HAP-1 (cell line): ENCODE data around the gene RPN1.
"Not testable (repeated sequence)": the region's sequence is repeated elsewhere in the genome, so short reads cannot be mapped to it uniquely, and the experiment has no call there.

Experiments
- DNase-seq, 2 experiments: peaks; one replicate each; pipeline ENCODE4 v3.0.0-alpha.2; 2016 to 2020; ENCODE audit warnings: low spot score in 2 of 2
- H3K27me3 ChIP-seq: fragments of 250-450 bp; sonication (Bioruptor Pico); 2 replicates; pipeline ENCODE4 v1.5.1; 2020; ENCODE audit warnings: low read depth, mild to moderate bottlenecking, moderate library complexity
- H3K36me3 ChIP-seq: fragments of 250-450 bp; sonication (Bioruptor Pico); replicated peaks from 2 replicates; pipeline ENCODE4 v1.5.1; 2020; ENCODE audit warnings: mild to moderate bottlenecking
- H3K4me1 ChIP-seq: fragments of 250-450 bp; sonication (Bioruptor Pico); 2 replicates; pipeline ENCODE4 v1.5.1; 2020; ENCODE audit warnings: mild to moderate bottlenecking
- H3K4me3 ChIP-seq: fragments of 250-450 bp; sonication (Bioruptor Pico); 2 replicates; pipeline ENCODE4 v1.5.1; 2020; ENCODE audit warnings: mild to moderate bottlenecking, moderate library complexity
- H3K9me3 ChIP-seq: fragments of 250-450 bp; sonication (Bioruptor Pico); 2 replicates; pipeline ENCODE4 v1.5.1; 2020; ENCODE audit warnings: mild to moderate bottlenecking, moderate library complexity
- in situ Hi-C: fragments of 300-500 bp; cut with MboI; formaldehyde crosslinking; loops from 3 replicates; pipeline ENCODE4 v1.14.3; 2020; ENCODE audit warnings: low sequenced_read_pairs, inconsistent platforms, mixed read lengths

The RPN1 gene

GRCh38 chr3:128591738-128592426 lies 58.7 kb downstream of the RPN1 start:
- Histone ChIP-seq H3K4me1 (peaks cover 23% of the 10 kb centered on the region), H3K27me3 (no peaks in the 10 kb centered on the region), H3K9me3 (no peaks in the 10 kb centered on the region), H3K36me3 (no peaks in the 10 kb centered on the region), H3K4me3 (no peak overlapping the region)
- DNase-seq = no peak
- in situ Hi-C loops = no loop called here

DNA sequence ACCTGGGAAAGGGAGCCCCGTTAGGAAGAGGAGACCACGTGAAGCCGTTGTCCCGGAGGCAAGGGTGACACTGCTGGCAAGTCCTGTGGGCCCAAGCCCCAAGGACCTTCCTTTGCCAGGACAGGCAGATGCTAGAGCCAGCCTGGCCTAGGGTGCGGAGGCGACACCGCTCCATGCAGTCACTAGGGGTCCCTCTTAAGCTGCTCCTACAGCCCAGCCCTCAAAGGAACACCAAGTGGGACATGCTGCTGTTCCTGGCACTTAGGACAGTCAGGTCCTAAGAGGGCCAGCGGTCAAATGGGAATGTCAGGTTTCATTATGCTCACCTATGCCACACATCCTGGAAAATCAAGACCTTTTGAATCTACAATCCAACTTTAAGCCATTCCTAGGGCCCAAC lies 59.7 kb downstream of the RPN1 start:
- DNase-seq = peak in 1 of 2 experiments; percentile 58
- no peaks in the 10 kb centered on the region for H3K9me3 ChIP-seq

GRCh38 chr3:128589985-128590384 lies 60.6 kb downstream of the RPN1 start:
- H3K9me3 ChIP-seq, H3K27me3 ChIP-seq, H3K36me3 ChIP-seq, in situ Hi-C loops, H3K4me3 ChIP-seq, DNase-seq: not testable (repeated sequence)
- H3K4me1 ChIP-seq = peaks cover 23% of the 10 kb centered on the region

More for the DNA sequence above, 59.7 kb downstream of the RPN1 start:
- Histone ChIP-seq H3K36me3 (no peaks in the 10 kb centered on the region), H3K4me1 (peaks cover 23% of the 10 kb centered on the region), H3K4me3 (no peak overlapping the region), H3K27me3 (no peaks in the 10 kb centered on the region)
- in situ Hi-C loops = no loop called here

DNA sequence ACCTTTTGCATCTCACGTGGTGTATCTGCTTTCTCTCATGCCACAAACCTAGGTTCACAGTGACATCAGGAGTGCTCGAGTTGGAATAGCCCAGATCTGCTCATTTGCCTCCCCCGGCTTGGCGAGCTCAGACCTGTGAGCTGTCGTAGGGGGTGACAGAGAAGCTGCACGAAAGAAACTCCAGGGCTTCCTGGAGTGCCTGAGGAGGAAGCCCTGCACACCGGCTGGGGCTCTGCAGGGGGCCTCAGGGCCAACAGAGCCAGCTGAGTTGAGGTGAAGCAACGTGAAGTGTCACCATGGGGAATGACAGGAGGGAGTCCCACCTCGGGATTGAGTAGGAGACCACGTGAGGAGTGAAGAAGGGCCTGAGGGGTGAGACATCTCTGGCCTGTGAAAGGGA lies 62.5 kb downstream of the RPN1 start:
- Histone ChIP-seq H3K27me3 (no peaks in the 10 kb centered on the region), H3K36me3 (no peaks in the 10 kb centered on the region), H3K9me3 (no peaks in the 10 kb centered on the region), H3K4me3 (no peak overlapping the region), H3K4me1 (peaks cover 14% of the 10 kb centered on the region)
- in situ Hi-C loops = no loop called here
- no peak for DNase-seq

DNA sequence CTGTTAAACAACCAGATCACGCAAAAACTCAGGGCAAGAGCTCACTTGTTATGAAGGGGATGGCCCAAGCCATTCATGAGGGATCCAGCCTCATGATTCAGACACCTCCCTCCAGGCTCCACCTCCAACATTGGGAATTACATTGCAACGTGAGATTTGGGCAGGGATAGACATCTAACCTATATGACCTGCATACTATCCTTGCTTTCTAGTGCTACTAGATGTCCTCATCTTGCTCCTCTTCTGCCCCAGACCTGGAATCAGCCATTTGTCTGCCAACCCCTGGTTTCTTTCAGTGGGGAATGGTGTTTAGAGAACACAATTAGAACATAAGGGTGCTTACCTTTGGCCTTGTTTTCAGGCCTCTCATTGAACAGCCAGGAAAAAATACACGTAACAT lies 63.2 kb downstream of the RPN1 start:
- in situ Hi-C loops = no loop called here
- H3K4me1 ChIP-seq = peaks cover 7% of the 10 kb centered on the region
- H3K36me3 ChIP-seq = no peaks in the 10 kb centered on the region
- no peaks in the 10 kb centered on the region for H3K9me3 ChIP-seq
- no peaks in the 10 kb centered on the region for H3K27me3 ChIP-seq
- H3K4me3 ChIP-seq = no peak overlapping the region
- no peak for DNase-seq

- DNase-seq, H3K4me1 ChIP-seq, H3K4me3 ChIP-seq, H3K27me3 ChIP-seq, in situ Hi-C loops, H3K9me3 ChIP-seq, H3K36me3 ChIP-seq: not testable (repeated sequence)
Observed at GRCh38 chr3:128586932-128587331, 63.7 kb downstream of the RPN1 start.

DNA sequence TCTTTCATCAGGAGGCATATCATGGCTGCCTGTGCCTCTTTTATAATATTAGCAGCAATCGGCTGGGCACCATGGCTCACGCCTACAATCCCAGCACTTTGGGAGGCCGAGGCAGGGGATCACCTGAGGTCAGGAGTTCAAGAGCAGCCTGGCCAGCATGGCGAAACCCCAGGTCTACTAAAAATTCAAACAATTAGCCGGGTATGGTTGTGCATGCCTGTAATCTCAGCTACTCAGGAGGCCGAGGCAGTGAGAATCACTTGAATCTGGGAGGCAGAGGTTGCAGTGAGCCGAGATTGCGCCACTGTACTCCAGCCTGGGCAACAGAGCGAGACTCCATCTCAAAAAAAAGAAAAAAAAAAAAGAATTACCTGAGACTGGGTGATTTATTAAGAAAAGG lies 64.2 kb downstream of the RPN1 start:
- H3K4me1 ChIP-seq, in situ Hi-C loops, H3K4me3 ChIP-seq, H3K27me3 ChIP-seq, DNase-seq, H3K36me3 ChIP-seq, H3K9me3 ChIP-seq: not testable (repeated sequence)

DNA sequence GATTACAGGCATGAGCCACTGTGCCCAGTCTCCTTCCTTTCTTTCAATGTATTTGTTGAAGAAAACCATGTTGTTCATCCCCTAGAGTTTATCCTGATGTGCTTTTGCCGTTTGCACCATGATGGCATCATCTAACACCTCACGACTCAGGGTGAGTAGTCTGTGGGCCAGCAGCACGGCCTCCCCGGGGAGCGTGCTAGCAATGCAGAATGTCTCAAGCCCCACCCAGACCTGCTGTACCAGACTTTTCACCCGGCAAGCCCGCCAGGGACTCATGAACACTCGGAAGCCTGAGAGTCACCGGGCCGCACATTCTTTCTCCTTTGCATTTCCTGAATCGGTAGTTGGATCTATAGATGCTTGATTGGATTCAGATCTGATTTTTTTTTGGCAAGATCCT lies 64.6 kb downstream of the RPN1 start:
- DNase-seq = no peak
- Histone ChIP-seq H3K27me3 (no peaks in the 10 kb centered on the region), H3K9me3 (no peaks in the 10 kb centered on the region), H3K36me3 (no peaks in the 10 kb centered on the region), H3K4me3 (no peak overlapping the region), H3K4me1 (no peaks in the 10 kb centered on the region)
- in situ Hi-C loops = no loop called here

DNA sequence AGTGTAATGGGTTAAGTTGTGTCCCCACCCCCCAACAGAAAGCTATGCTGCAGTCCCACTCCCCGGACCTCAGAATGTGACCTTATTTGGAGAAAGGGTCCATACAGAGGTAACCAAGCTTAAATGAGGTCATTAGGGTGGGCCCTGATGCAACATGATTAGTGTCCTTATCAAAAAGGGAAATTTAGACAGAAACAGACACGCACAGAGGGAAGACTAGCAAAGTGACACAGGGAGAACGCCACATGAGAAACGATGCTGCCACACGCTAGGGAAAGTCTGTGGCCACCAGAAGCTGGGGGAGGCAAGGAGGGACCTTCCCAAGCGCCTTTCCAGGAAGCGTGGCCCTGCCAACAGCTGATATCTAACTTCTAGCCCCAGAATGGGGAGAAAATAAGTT lies 65.4 kb downstream of the RPN1 start:
- Histone ChIP-seq H3K36me3 (no peaks in the 10 kb centered on the region), H3K4me1 (no peaks in the 10 kb centered on the region), H3K27me3 (no peaks in the 10 kb centered on the region), H3K9me3 (0 out of 2 replicates have a peak, but pooled peaks cover under 1% of the 10 kb centered on the region), H3K4me3 (no peak overlapping the region)
- DNase-seq = no peak
- in situ Hi-C loops = no loop called here

DNA sequence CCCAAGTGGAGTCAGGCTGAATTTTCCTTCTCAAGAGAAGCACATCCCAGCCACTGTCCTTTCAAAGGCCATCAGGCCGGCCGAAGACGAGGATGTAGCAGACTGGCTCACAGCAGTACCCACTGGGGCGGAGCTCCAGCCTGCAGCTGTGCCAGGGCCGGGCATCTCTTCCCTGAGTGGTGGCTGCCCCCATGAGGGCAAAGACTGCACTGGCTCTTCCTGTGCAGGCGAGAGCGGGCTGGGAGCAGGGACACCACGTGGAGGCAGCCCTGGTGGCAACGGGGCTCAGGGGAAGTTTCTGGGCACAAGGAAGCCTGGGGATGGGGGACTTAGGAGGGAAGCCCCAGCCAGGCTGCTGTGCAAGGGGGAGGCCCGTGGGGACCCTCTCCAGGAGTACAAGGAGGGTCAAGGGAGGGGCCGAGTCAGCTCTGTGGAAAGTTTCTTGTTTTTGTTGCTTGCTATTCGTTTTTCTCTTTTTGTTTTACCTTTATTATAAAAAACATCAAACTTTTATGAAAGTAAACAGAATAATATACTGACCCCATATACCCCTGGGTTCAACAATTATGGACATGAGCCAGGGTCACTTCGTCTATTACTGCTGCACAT lies 66.1 kb downstream of the RPN1 start:
- H3K4me3 ChIP-seq = no peak overlapping the region
- DNase-seq = peak in 1 of 2 experiments; percentile 51
- 0 out of 2 replicates have a peak, but pooled peaks cover 3% of the 10 kb centered on the region for H3K9me3 ChIP-seq
- no peaks in the 10 kb centered on the region for H3K4me1 ChIP-seq
- in situ Hi-C loops = no loop called here
- no peaks in the 10 kb centered on the region for H3K27me3 ChIP-seq
- no peaks in the 10 kb centered on the region for H3K36me3 ChIP-seq

DNA sequence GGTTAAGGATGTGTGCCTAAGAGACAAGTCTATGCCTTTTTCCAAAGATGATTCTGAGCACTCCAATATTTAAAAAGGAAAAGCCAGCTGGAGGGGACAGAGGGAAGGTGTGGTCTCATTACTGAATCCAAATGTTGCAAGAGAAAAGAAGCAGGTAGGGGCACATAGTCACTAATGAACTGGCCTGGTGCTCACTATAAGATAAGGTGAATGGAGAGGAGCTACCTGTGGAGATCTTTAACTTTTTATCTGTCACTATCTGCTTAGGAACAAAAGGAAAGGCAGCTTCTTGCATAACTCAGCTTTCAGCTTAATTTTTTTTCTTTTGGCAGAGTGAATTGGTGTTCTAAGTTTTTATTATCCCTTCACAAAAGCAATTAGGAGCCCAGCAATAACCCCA lies 69.1 kb downstream of the RPN1 start:
- Histone ChIP-seq H3K4me1 (no peaks in the 10 kb centered on the region), H3K4me3 (no peak overlapping the region), H3K27me3 (no peaks in the 10 kb centered on the region), H3K9me3 (0 out of 2 replicates have a peak, but pooled peaks cover 3% of the 10 kb centered on the region), H3K36me3 (no peaks in the 10 kb centered on the region)
- DNase-seq = no peak
- in situ Hi-C loops = no loop called here

- Histone ChIP-seq H3K4me1 (no peaks in the 10 kb centered on the region), H3K27me3 (no peaks in the 10 kb centered on the region), H3K9me3 (0 out of 2 replicates have a peak, but pooled peaks cover 3% of the 10 kb centered on the region), H3K4me3 (no peak overlapping the region), H3K36me3 (no peaks in the 10 kb centered on the region)
- no peak for DNase-seq
- in situ Hi-C loops = no loop called here
Observed at GRCh38 chr3:128579927-128580326, 70.7 kb downstream of the RPN1 start.

DNA sequence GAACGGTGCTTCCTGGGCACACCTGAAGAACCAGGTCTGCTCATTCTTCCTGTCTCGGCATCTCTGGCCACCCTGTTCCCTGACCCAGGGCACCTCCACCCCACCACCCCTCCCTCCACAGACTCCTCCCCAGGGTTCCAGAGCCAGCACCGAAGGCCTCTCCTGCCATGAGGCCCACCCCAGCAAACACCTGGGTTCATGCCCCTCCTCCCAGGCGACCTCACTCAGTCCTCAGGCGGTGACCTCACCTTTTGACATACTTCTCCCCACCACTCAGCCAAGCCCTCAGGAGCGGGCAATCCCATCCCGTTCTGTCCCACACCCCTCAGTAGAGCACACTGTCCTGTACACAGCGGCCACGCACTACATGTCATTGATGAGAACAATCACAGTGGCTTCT lies 72.3 kb downstream of the RPN1 start:
- no peaks in the 10 kb centered on the region for H3K4me1 ChIP-seq
- no peaks in the 10 kb centered on the region for H3K27me3 ChIP-seq
- no peaks in the 10 kb centered on the region for H3K36me3 ChIP-seq
- no peak overlapping the region for H3K4me3 ChIP-seq
- no peak for DNase-seq
- 0 out of 2 replicates have a peak, but pooled peaks cover 3% of the 10 kb centered on the region for H3K9me3 ChIP-seq
- in situ Hi-C loops = no loop called here

DNA sequence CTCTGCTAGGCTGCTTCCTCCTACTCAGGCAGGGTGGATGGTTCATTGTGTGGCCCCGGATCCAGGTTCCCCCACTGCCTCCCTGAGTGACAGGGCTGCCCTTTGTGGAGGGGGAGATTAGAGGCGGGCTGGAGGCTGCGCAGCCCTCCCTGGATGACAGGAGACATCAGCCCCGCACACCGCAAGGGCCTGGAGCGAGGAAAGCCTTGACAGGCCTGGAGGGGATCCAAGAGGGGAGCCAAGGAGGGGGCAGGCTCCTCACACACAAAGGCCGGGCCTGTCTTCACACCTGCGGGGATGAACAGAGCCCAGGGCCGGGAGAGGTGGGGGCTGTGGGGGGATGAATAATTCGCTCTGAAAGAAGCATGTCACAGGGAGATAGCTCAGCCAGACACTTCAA lies 72.9 kb downstream of the RPN1 start:
- DNase-seq = no peak
- in situ Hi-C loops = no loop called here
- no peaks in the 10 kb centered on the region for H3K27me3 ChIP-seq
- H3K36me3 ChIP-seq = no peaks in the 10 kb centered on the region
- no peaks in the 10 kb centered on the region for H3K4me1 ChIP-seq
- 0 out of 2 replicates have a peak, but pooled peaks cover 3% of the 10 kb centered on the region for H3K9me3 ChIP-seq
- no peak overlapping the region for H3K4me3 ChIP-seq
